GM12891 (cell line): Measurements from ENCODE around the gene NEDD1.
A peak's percentile ranks its signal among the peaks of the same experiment; 100 is the strongest.

Experiments
- DNase-seq: peaks from one replicate; pipeline ENCODE4 v3.0.0; 2011; ENCODE audit warnings: low spot score; ENCODE audit not compliant: insufficient read length
- FAIRE-seq: peaks from 2 replicates; lab custom pipeline; 2011; peaks lifted over from hg19 to GRCh38; lab: Jason Lieb, UNC
- PAX5 ChIP-seq: IDR thresholded peaks from 2 replicates; pipeline ENCODE4 v1.6.1; 2011; ENCODE audit warnings: low read length, moderate library complexity, mild to moderate bottlenecking; ENCODE audit not compliant: insufficient read depth, severe bottlenecking
- POLR2A ChIP-seq: IDR thresholded peaks from 2 replicates; pipeline ENCODE4 v1.6.1; 2011; ENCODE audit warnings: low read depth, low read length, control low read depth
- POLR2AphosphoS5 ChIP-seq: IDR thresholded peaks from 2 replicates; pipeline ENCODE4 v1.6.1; 2011; ENCODE audit warnings: low read depth, low read length, control low read depth
- POU2F2 ChIP-seq: IDR thresholded peaks from 2 replicates; pipeline ENCODE4 v1.6.1; 2011; ENCODE audit warnings: low read depth, mild to moderate bottlenecking, control low read depth, low read length, moderate library complexity
- SPI1 ChIP-seq: IDR thresholded peaks from 2 replicates; pipeline ENCODE4 v1.6.1; 2011; ENCODE audit warnings: low read depth, low read length, control low read depth
- TAF1 ChIP-seq: IDR thresholded peaks from 2 replicates; pipeline ENCODE4 v1.6.1; 2011; ENCODE audit warnings: low read depth, low read length, control low read depth

Gene NEDD1

DNA sequence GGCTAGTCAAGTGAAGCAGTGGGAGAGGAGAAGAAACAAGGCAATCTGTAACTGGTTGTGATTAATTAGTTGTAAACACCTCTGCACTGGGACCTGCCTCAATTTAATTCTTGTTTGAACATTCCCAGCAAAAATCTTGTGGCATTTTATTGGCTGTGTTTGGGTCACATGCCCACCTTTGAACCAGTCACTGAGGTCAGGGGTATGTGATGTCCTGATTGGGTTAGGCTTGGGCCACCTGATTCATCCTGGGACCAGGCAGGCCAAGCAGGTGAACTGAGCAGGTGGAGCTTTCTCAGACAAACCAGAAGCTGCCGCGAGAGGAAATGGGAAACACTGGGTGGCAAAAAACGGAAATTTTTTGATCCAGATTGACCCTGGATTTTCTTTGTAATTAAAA, 72.5 kb downstream of the NEDD1 start:
- TF ChIP-seq POU2F2, result no peak
- no peak for TF ChIP-seq TAF1
- TF ChIP-seq SPI1, result no peak
- no peak for TF ChIP-seq POLR2AphosphoS5
- no peak for TF ChIP-seq PAX5
- TF ChIP-seq POLR2A, result no peak
- FAIRE-seq (no peak), DNase-seq (no peak)

- no peak for DNase-seq
- no peak for TF ChIP-seq POLR2A
- no peak for TF ChIP-seq SPI1
- no peak for TF ChIP-seq PAX5
- no peak for TF ChIP-seq TAF1
- TF ChIP-seq POU2F2, result no peak
- no peak for TF ChIP-seq POLR2AphosphoS5
- no peak for FAIRE-seq
Measured at GRCh38 chr12:96980991-96981414, 73.9 kb downstream of the NEDD1 start.

GRCh38 chr12:96981911-96982310, 74.9 kb downstream of the NEDD1 start:
- DNase-seq, result no peak
- no peak for FAIRE-seq
- TF ChIP-seq POLR2AphosphoS5 (no peak), POU2F2 (no peak), TAF1 (no peak), POLR2A (no peak), PAX5 (no peak), SPI1 (no peak)

GRCh38 chr12:96982671-96983070, 75.6 kb downstream of the NEDD1 start:
- no peak for DNase-seq
- no peak for FAIRE-seq
- no peak for TF ChIP-seq PAX5
- no peak for TF ChIP-seq POLR2A
- TF ChIP-seq SPI1, result no peak
- no peak for TF ChIP-seq TAF1
- no peak for TF ChIP-seq POLR2AphosphoS5
- no peak for TF ChIP-seq POU2F2

GRCh38 chr12:96985515-96986362, 78.7 kb downstream of the NEDD1 start:
- DNase-seq (peak; percentile 52), FAIRE-seq (peak; percentile 52)
- no peak for TF ChIP-seq POLR2A
- TF ChIP-seq POLR2AphosphoS5, result no peak
- no peak for TF ChIP-seq PAX5
- TF ChIP-seq SPI1, result no peak
- no peak for TF ChIP-seq POU2F2
- TF ChIP-seq TAF1, result no peak

GRCh38 chr12:96986883-96987523, 79.9 kb downstream of the NEDD1 start:
- DNase-seq (no peak), FAIRE-seq (no peak)
- TF ChIP-seq POU2F2 (no peak), PAX5 (no peak)

- TF ChIP-seq POU2F2, result no peak
- TF ChIP-seq SPI1, result no peak
- no peak for TF ChIP-seq PAX5
- TF ChIP-seq POLR2A, result no peak
- no peak for TF ChIP-seq TAF1
- no peak for TF ChIP-seq POLR2AphosphoS5
- DNase-seq (no peak), FAIRE-seq (no peak)
Measured at GRCh38 chr12:96988919-96989318, 81.9 kb downstream of the NEDD1 start.

GRCh38 chr12:96989916-96990315, 82.9 kb downstream of the NEDD1 start:
- FAIRE-seq (peak; percentile 13), DNase-seq (no peak)
- TF ChIP-seq POLR2A (no peak), POLR2AphosphoS5 (no peak), POU2F2 (no peak), TAF1 (no peak), PAX5 (no peak), SPI1 (no peak)

- TF ChIP-seq SPI1 (no peak), POU2F2 (no peak), POLR2AphosphoS5 (no peak), TAF1 (no peak), PAX5 (no peak)
- DNase-seq (no peak), FAIRE-seq (no peak)
Measured at GRCh38 chr12:96994900-96995299, 87.8 kb downstream of the NEDD1 start.
